ENCODE measurements around the gene CDH11. TPM values are rescaled to one million over a fixed set of nuclear protein-coding genes. Genes with fewer than 3 reads are reported as not detected.

Gene CDH11
- polyA plus RNA-seq, 1 donor from 2014 or later: 22.9 TPM

GRCh38 chr16:64919929-64920607 is 201.8 kb downstream of the CDH11 start:
- no peak overlapping the region for H3K27ac ChIP-seq (ENCODE audit: low read length)
- no peak overlapping the region for H3K9ac ChIP-seq (ENCODE audit: low read length)
- H3K79me2 ChIP-seq (replicated peaks; ENCODE audit: insufficient read depth, low read length): no peaks in the 10 kb centered on the region
- no peak for TF ChIP-seq EZH2 (IDR thresholded peaks at IDR 0.05; ENCODE audit: borderline replicate concordance, insufficient read depth, low read length, poor library complexity, severe bottlenecking)
- TF ChIP-seq RAD21 (conservative IDR thresholded peaks at IDR 0.05): no peak
- no peak for TF ChIP-seq MXI1 (conservative IDR thresholded peaks at IDR 0.05; ENCODE audit: poor library complexity, severe bottlenecking)
- no peaks in the 10 kb centered on the region for H3K9me3 ChIP-seq (ENCODE audit: low read length)
- no peak overlapping the region for H3K4me3 ChIP-seq (ENCODE audit: low read length)
- H3F3A ChIP-seq (ENCODE audit: insufficient read depth, low read length, poor library complexity, severe bottlenecking): no peaks in the 10 kb centered on the region
- no peaks in the 10 kb centered on the region for H3K27me3 ChIP-seq (ENCODE audit: insufficient read depth, low read depth, low read length)
- no peaks in the 10 kb centered on the region for H4K20me1 ChIP-seq (ENCODE audit: insufficient read depth)
- no peak overlapping the region for H3K4me2 ChIP-seq (ENCODE audit: low read length)
- H2AFZ ChIP-seq (ENCODE audit: low read depth, low read length): no peak overlapping the region
- no peaks in the 10 kb centered on the region for H3K36me3 ChIP-seq (ENCODE audit: insufficient read depth, low read length)
- H3K9me2 ChIP-seq (ENCODE audit: insufficient read depth, low read length): no peaks in the 10 kb centered on the region

GRCh38 chr16:64919141-64919540 is 202.7 kb downstream of the CDH11 start:
- no peaks in the 10 kb centered on the region for H3K79me2 ChIP-seq (replicated peaks; ENCODE audit: insufficient read depth, low read length)
- H3K9ac ChIP-seq (ENCODE audit: low read length): no peak overlapping the region
- H2AFZ ChIP-seq (ENCODE audit: low read depth, low read length): no peak overlapping the region
- no peaks in the 10 kb centered on the region for H4K20me1 ChIP-seq (ENCODE audit: insufficient read depth)
- H3K4me3 ChIP-seq (ENCODE audit: low read length): no peak overlapping the region
- no peaks in the 10 kb centered on the region for H3K9me3 ChIP-seq (ENCODE audit: low read length)
- no peaks in the 10 kb centered on the region for H3K36me3 ChIP-seq (ENCODE audit: insufficient read depth, low read length)
- no peaks in the 10 kb centered on the region for H3K9me2 ChIP-seq (ENCODE audit: insufficient read depth, low read length)
- H3F3A ChIP-seq (ENCODE audit: insufficient read depth, low read length, poor library complexity, severe bottlenecking): no peaks in the 10 kb centered on the region
- no peak overlapping the region for H3K27ac ChIP-seq (ENCODE audit: low read length)
- H3K27me3 ChIP-seq (ENCODE audit: insufficient read depth, low read depth, low read length): no peaks in the 10 kb centered on the region
- TF ChIP-seq EP300 (conservative IDR thresholded peaks at IDR 0.05; ENCODE audit: poor library complexity, severe bottlenecking) (no peak), POLR2AphosphoS5 (IDR thresholded peaks at IDR 0.05) (peak; percentile 14), MXI1 (conservative IDR thresholded peaks at IDR 0.05; ENCODE audit: poor library complexity, severe bottlenecking) (no peak)
- no peak overlapping the region for H3K4me2 ChIP-seq (ENCODE audit: low read length)

- H3K27me3 ChIP-seq (ENCODE audit: insufficient read depth, low read depth, low read length): no peaks in the 10 kb centered on the region
- H3K4me2 ChIP-seq (ENCODE audit: low read length): no peak overlapping the region
Measured at GRCh38 chr16:64916051-64916450, 205.8 kb downstream of the CDH11 start.

More at GRCh38 chr16:64916051-64916450, 205.8 kb downstream of the CDH11 start:
- no peak overlapping the region for H3K9ac ChIP-seq (ENCODE audit: low read length)
- no peaks in the 10 kb centered on the region for H3K79me2 ChIP-seq (replicated peaks; ENCODE audit: insufficient read depth, low read length)
- no peak overlapping the region for H2AFZ ChIP-seq (ENCODE audit: low read depth, low read length)
- H3K4me3 ChIP-seq (ENCODE audit: low read length): no peak overlapping the region
- H3F3A ChIP-seq (ENCODE audit: insufficient read depth, low read length, poor library complexity, severe bottlenecking): no peaks in the 10 kb centered on the region
- no peaks in the 10 kb centered on the region for H4K20me1 ChIP-seq (ENCODE audit: insufficient read depth)
- no peaks in the 10 kb centered on the region for H3K9me2 ChIP-seq (ENCODE audit: insufficient read depth, low read length)
- no peaks in the 10 kb centered on the region for H3K9me3 ChIP-seq (ENCODE audit: low read length)
- H3K36me3 ChIP-seq (ENCODE audit: insufficient read depth, low read length): no peaks in the 10 kb centered on the region
- no peak for TF ChIP-seq EZH2 (IDR thresholded peaks at IDR 0.05; ENCODE audit: borderline replicate concordance, insufficient read depth, low read length, poor library complexity, severe bottlenecking)
- TF ChIP-seq POLR2AphosphoS5 (IDR thresholded peaks at IDR 0.05): no peak
- TF ChIP-seq EP300 (conservative IDR thresholded peaks at IDR 0.05; ENCODE audit: poor library complexity, severe bottlenecking): no peak
- no peak for TF ChIP-seq SMC3 (conservative IDR thresholded peaks at IDR 0.05; ENCODE audit: poor library complexity)
- TF ChIP-seq CTCF (IDR thresholded peaks at IDR 0.05; ENCODE audit: poor library complexity, severe bottlenecking): no peak
- TF ChIP-seq MXI1 (conservative IDR thresholded peaks at IDR 0.05; ENCODE audit: poor library complexity, severe bottlenecking): no peak
- TF ChIP-seq REST (IDR thresholded peaks at IDR 0.05; ENCODE audit: borderline replicate concordance): no peak
- no peak for TF ChIP-seq RAD21 (conservative IDR thresholded peaks at IDR 0.05)
- no peak for TF ChIP-seq TAF1 (IDR thresholded peaks at IDR 0.05; ENCODE audit: low read depth)
- no peak overlapping the region for H3K27ac ChIP-seq (ENCODE audit: low read length)
